Upper lobe of left lung (tissue), 4 donors: Measurements from ENCODE around the gene EEF1E1.

Experiments used
- POLR2AphosphoS5 ChIP-seq, 2 donors: sonication (generic); formaldehyde crosslinking; IDR thresholded peaks; one replicate each; pipeline ENCODE4 v1.5.1; 2017; ENCODE audit warnings: antibody characterized with exemption in 2 of 2
- TF ChIP-seq, protein P1 (sequence below), 6 experiments: fragments of 450-650 bp in 4 of 6; fragments of 200-600 bp in 2 of 6; sonication (generic) in 2 of 6; IDR thresholded peaks; one replicate each; pipeline ENCODE4 v1.5.1; 2016 to 2019; ENCODE audit warnings: antibody characterized with exemption in 6 of 6

- TF ChIP-seq, protein P1, sequence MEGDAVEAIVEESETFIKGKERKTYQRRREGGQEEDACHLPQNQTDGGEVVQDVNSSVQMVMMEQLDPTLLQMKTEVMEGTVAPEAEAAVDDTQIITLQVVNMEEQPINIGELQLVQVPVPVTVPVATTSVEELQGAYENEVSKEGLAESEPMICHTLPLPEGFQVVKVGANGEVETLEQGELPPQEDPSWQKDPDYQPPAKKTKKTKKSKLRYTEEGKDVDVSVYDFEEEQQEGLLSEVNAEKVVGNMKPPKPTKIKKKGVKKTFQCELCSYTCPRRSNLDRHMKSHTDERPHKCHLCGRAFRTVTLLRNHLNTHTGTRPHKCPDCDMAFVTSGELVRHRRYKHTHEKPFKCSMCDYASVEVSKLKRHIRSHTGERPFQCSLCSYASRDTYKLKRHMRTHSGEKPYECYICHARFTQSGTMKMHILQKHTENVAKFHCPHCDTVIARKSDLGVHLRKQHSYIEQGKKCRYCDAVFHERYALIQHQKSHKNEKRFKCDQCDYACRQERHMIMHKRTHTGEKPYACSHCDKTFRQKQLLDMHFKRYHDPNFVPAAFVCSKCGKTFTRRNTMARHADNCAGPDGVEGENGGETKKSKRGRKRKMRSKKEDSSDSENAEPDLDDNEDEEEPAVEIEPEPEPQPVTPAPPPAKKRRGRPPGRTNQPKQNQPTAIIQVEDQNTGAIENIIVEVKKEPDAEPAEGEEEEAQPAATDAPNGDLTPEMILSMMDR (IDR thresholded peaks at IDR 0.05) = no peak
- no peak for TF ChIP-seq POLR2AphosphoS5 (IDR thresholded peaks at IDR 0.05)
These were observed 10.8 kb upstream of the EEF1E1 start for GRCh38 chr6:8113131-8113654.
